GM19043 (cell line): Measurements from ENCODE around the gene NYAP2.
A peak's percentile ranks its signal among the peaks of the same experiment; 100 is the strongest.

ENCODE experiments used
- ATAC-seq: cut with Tn5 transposase; IDR thresholded peaks from one replicate; pipeline ENCODE4 v1.9.1; 2021; ENCODE audit warnings: low read depth; ENCODE audit not compliant: unreplicated experiment

The NYAP2 gene

DNA sequence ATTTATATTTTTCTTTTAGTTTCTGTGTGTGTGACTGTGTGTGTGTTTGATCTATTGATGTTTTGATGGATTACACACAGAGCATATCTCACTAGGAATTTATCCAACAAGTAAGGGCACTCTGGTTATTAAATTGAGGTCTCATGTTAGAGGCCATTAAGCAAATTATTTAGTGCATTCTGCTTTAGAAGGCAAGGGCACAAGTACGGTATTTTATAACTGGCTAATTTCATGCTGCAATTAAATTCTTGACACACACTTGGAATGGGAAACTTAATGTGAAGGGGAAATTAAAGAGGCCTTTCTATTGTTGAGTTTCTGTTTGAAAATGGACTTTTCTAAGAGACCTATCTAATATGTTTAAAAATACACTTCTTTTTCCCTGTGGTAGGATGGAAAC is 25.8 kb downstream of the NYAP2 start:
- ATAC-seq: no peak

DNA sequence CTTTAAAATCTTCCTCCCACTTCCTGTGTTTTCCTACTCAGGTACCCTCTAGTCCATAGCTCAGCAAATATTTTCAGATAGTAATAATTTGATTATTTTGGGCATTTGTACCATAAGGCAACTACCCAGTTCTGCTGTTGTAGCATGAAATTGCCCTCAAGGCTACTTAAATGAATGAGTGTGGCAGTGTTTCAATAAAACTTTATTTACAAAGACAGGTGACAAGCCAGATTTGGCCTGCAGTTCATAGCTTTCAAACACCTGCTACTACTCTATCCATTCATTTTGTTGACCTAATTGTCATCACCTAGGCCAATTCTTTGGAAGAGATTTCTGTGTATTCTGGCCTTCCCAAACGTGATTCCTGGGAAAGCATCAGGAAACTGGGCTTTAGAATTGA is 28.9 kb downstream of the NYAP2 start:
- no peak for ATAC-seq

DNA sequence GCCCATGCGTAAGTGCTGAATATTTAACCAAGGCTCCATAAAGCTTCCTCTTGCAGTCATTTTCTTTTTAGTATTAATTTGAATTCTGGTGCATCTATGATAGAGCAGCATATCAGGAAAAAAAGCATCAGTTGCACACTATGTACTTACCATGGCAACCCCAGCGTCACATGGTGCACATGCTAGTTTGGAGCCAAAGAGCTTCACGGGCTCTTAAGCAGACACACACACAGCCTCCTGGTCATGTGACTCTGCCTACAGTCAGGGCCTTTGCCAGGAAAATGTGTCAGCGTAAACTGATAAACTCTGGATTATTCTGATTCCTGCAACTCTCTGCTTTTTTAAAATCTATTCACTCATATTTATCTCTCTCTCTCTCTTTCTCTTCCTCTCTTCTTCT is 30.2 kb downstream of the NYAP2 start:
- ATAC-seq: no peak

DNA sequence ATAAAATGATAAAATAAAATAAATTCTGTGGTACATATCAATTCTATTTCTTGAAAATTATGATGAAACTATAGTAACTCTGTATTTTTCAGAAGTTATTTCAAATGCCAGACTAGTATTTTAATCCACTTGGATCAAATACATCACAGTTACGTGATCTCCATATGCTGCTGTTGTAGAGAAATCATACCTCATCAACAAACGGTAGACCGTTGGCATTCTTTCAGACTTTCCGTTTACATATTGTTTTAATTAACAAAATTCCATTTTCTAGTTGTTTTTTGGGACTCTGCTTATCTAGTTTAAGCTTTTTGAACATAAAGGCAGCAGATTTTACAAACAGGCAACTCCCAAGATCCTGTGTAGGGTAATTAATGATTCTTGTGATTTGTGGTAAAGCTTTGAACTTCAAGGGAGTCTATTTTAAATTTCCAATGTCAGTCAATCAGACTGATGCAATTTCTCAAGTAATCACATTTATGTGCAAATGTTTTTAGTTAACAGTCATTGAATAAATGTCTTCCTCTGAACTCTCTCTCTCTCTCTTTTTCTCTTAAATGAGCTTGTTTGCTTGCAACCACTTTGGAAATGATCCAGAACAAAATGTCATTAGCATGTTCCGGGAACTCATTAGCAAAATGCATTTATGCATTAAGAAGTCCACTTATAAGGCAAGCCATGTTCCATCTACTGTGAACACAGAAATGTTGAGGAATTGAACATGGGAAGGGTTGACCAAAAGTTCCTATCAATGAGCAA is 31.8 kb downstream of the NYAP2 start:
- no peak for ATAC-seq

DNA sequence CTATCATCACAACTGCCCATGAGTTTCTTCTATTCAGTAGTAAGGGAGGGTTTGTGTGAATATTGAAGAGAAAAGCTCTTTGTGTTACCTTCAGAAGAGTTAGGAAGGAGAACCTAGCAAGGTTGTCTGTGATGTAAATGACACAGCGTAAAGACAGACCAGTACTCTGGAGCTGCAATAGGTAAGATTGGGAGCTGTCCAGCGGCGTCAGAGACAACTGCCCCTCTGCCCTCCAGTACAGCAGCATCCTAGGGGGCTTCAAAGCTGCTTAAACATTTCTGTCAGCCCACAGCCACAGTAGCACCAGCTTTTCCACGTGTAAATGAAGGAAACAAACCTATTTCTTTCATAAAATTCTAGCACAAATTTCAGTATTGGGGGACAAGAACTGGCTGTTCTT is 34.5 kb downstream of the NYAP2 start:
- no peak for ATAC-seq

DNA sequence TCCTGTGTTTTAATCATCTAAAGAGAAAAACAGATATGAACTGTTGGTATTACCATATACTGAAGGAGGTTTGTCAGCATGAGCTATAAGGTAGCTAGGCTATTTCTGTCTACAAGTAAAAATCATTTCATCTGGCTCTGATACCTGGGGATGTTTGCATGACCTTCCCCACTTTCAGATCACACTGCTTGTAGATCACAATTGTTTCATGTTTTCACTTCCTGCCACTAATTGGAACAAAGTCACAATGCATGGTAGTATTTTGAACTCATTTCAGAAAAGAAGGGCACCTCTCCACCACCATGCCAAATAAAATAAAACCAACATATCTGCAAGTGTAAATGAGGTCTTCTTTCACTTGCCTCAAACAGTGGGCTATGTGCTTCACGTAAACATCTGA is 37.8 kb downstream of the NYAP2 start:
- no peak for ATAC-seq

DNA sequence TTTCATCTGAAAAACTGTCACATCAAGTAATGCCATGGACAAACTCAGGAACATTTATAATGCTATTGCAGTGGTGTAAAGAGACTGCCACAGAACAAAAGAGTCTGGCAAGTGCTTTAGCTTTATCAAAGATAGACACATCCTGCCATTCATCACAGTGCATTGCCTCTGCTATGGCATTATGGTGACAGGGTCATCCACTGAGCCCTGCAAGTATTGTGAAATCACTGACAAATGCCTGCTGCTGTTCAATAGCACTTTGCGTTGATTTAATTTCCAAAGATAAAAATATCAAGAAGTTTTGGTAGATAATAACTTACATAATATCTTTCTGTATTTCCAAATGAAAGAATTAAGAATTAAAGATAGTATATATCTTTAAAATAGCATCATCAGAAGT is 38.7 kb downstream of the NYAP2 start:
- ATAC-seq: no peak

DNA sequence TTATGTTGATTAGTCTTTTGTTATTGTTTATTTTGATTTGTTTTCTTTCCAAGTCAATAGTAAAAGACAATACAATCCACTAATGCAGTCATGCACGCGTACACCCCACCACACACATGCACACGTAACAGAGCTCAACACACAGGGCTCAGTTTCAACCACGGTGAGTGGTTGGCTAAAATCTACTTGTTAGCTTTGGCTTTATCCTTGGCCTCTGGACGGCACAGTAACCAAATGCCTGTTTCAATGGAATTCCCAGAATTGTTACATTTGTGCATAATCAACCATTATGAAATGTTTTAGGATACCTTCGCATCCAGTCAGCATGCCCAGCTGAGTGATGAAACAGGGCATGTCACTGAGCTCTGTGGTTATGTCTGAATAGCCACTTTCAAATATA is 53.2 kb downstream of the NYAP2 start:
- ATAC-seq: no peak

DNA sequence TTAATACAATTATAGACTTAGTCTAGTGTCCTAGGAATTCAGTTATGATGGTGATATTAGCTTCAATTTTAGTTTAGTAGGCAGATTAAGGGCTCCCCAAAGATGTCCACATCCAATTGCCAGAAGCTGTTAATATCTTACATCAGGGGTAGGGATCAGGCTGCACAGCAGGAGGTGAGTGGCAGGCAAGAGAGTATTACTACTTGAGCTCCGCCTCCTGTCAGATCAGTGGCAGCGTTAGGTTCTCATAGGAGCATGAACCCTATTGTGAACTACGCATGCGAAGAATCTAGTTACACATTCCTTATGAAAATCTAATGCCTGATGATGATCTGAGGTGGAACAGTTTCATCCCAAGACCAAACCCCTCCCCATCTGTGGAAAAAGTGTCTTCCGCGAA is 54.9 kb downstream of the NYAP2 start:
- ATAC-seq: no peak

DNA sequence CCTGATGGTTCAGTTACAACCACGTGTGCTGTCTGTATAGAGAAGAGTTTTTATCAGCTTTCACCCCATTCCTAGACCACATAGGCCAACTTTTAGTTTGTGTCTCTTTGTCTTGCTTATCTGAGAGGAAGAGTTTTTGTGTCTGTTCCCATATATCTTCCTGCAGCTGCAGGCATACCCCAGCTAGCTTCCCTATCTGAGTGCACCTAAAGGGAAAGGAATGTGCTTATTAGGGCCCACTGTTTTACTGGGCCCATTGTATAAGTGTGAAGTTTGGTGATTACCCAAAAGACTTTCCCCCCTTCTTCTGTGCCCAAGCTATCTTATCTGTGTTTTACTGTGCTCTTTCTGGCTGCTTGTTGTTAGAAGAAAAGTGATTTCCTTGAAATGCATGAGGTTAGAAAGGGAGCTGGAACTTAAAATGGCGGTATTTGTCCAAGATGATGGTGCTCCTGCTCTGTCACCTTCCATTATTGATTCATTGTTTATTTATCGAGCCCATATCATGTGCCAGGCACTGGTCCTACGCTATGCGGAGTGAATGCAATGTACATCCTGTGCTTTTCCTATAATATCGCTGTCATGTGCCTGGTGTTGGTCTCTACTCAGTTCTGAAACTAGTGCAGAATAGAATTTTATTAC is 57.2 kb downstream of the NYAP2 start:
- ATAC-seq: no peak

DNA sequence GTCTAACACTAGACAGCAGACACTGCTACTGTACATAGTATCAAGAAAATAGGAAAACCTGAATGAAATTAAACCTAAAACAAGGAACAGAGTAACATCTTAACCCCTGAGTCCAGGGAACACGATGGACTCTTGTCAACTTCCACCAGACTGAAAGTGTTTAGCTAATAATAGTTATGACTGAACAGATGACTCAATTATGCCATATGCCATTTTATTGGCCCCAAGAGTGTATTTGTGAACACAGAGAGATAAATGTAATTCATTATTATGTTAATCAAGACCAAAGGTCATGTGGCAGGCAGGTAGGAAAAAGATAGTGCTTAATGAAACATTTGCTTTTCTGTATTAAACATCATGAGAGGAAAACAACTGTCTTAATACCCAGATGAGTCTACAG is 58.0 kb downstream of the NYAP2 start:
- ATAC-seq: no peak

DNA sequence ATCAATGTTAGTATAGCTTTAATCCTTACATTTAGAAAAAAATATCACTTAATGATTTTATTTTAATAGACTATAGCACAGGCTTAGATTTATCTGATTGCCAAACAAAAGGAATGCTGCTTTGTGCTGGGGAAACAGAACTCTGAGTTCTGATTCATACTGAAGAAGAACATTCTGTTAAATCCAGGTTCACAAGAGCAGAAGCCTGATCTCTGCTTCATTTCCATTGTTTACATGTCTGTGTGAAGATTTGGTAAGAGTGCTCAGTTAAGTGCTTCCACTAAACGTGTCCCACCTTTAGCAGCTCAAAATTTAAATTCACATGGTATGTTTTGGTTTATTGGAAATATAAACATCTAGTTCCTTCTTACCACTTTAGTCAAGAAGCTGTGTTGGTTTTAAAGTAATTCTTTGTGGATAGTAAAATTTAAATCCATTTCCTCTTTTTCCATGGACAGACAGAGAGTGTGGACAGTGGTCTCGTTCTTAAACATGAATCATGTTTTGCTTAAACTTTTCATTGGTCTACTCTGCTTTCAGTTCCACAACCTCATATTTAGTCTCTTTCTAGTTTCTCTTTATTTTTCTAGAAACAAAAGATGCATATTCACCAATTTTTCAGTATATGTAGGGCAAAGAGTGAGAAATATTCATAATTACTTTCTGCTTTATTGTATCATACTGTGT is 59.1 kb downstream of the NYAP2 start:
- peak; percentile 55 for ATAC-seq

DNA sequence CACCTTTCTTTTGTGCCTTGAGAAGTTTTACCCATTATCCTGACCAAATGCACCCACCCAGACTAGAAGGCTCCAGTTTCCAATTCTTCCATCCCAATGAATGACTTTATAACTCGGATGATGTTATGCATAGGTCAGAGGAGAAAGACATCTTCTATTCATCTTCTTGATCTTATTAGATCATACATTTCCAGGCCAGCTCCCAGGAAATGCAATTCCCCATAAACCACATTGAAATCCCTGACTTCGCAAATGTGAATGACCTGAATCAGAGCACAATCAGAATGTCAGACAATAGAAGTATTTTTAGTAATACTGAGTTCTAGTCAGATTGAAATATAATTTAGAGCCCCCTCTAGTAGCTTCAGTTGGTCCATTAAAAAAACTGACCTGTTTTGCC is 62.9 kb downstream of the NYAP2 start:
- no peak for ATAC-seq

DNA sequence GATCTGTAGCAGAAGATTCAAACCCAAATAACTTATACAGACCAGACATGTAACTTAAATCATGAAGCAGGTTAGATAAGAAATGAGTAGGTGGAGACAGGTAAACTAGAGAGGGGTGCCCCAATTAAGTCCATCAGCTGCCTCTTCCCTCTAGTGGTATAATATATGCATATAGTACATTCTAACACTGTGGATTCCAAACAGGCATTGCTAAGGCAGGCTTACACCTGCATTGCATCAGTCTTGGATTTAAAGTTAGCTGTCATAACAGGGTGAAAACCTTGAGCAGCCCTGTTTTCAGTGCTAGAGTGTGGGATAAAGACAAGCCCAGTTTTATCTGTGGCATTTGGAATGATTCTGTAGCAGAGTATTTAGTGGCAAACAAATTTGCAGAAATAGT is 63.4 kb downstream of the NYAP2 start:
- no peak for ATAC-seq

DNA sequence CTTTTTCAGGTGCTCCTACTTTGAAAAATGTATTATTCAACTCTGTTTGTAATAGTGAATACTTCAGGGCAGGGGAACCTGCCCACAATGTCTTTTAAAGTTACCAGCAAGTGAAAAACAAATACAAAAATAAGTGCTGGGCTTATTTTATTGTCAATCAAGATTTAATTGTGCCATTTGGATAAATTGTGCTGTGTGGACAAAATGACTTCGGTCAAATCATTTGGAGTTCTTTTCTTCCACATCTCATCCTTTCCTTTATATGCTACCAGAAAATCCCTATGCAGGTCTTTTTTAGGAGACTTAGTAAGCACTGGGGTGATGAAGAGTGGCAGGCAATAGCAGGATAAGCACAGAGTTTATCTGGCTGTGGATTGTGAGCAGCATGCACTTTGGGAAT is 63.9 kb downstream of the NYAP2 start:
- ATAC-seq: no peak

DNA sequence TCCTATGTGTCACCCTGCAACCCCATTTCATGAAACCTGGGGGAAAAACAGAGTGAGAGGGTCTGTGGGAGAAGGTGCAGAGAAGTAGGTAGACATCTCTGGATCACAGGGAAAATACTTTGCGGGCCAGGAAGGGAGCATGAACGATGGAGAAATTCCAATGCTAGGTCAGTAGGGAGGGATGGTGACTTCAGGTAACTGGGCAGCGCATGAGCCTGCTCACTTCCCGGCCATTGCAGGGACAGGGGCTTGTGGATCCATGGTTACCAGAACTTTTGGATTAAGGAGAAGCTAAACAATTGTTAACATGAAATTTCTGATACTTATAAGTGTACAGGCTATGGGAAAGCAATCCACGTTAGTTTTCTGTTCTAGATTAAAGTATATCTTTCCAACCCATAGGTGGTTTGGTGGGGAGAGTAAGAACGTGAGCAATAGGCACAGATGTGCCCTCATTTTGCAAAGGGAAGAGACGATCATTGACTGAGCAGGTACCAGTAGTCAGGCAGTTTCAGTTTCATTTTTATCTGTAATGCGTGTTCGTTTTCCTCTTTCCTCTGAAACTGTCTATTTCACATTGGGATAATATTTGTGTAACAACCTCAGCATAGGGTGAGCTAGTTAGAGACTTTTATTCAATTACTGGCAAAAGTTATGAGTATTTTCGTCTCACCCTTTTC is 65.0 kb downstream of the NYAP2 start:
- ATAC-seq: peak; percentile 79

DNA sequence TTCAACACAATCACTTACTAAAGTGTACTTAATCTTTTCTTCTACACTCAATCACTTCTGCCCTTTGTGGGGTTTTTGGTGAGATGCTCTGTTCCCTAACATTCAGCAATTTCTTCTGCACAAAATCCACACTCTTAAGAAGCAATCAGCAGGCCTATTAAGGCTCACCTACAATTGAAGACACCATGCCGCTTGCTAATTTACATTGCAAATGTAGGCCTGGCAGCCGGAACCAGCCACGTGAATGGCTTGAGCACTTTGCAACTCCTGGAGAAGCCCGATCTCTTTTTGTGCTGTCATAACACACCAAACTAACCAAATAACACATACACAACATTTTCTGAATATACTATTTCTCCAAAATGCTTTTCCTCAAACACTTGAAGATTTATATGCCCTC is 66.3 kb downstream of the NYAP2 start:
- no peak for ATAC-seq

DNA sequence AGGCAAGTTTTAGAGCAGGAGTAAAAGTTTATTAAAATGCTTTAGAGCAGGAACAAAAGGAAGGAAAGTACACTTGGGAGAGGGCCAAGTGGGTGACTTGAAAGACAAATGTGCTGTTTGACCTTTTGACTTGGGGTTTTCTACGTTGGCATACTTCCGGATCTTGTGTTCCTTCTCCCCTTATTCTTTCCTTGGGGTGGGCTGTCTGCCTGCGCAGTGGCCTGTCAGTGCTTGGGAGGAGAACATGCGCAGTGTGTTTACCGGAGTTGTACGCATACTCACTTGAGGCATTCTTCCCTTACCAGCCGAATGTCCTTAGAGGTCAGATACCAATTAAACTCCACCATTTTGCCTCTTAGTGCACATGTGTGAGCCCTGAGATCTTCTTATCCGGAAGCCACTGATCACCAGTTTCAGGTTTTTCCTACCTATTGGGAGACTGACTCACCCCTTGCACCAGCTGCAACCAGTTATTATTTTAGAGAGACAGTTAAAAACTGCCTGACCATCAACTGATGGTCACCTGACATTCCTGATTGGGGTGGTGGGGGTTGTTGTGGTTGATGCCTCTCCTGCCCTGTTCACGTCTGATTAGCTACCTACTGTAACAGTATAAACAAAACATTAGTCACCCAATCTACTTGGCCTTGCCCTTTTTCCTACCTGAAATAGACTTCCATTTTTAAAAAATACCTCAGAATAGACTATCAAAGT is 67.5 kb downstream of the NYAP2 start:
- ATAC-seq: no peak

DNA sequence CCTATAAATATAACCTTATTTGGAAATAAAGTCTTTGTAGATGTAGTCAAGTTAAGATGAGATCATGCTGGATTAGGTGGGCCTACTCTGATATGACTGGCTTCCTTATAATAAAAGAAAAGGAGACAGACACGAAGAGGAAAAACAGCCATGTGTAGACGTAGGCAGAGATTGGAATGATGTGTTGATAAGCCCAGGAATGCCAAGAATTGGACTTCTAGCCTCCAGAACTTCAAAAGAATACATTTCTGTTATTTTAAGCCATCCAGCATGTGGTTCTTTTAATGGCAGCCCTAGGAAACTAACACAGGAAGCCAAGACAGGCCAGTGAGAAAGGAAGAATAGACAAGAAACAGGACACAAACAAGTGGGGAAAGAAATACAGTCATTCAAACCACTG is 68.6 kb downstream of the NYAP2 start:
- no peak for ATAC-seq

DNA sequence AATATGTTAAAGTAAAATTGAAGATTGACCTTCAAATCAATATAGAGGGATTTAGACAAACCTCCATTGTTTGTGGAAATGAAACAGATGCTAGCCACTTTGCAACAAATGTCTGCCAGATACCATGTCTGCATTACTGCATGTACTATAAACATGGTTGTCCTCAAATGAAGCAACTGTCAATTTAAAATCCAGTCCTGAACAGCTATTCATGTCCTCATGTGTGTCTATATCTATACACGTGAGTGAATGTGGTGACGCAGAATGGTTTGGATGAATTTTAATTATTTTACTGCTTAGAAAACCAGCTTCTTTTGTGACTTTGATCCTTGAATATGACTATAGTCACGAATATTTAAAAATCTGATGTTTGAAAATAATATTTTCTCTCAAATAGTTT is 71.5 kb downstream of the NYAP2 start:
- ATAC-seq: no peak

DNA sequence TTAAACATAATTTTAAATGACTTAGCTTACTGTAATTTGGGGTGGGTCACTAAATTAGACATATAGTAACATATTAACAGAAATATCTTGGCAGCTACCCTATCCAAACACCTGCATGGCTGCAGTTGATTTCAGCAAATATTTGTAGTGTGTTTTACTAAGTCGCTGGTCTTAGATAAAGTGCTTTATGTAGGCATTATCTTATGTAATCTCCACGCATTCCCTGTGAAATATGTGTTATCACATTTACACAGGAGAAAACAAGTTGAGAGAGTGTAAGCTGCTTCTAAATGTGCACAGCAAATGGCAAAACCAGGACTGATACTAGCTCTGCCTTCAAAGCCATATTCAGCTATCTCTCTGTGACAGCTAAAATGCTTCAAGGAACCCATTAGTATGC is 72.0 kb downstream of the NYAP2 start:
- ATAC-seq: no peak
